Loucy (cell line): Measurements from ENCODE around the gene PURA.
A peak's percentile ranks its signal among the peaks of the same experiment; 100 is the strongest.

ENCODE experiments used
- H2AFZ ChIP-seq: fragments of 200-600 bp; sonication (generic); 2 replicates; pipeline ENCODE4 v1.6.0; 2016; ENCODE audit warnings: antibody characterized with exemption, mild to moderate bottlenecking, low read length, moderate library complexity
- H3F3A ChIP-seq: fragments of 200-600 bp; 2 replicates; pipeline ENCODE4 v1.6.0; 2016; ENCODE audit warnings: antibody characterized with exemption, low read depth, mild to moderate bottlenecking
- H3K27me3 ChIP-seq: fragments of 200-600 bp; sonication (generic); 2 replicates; pipeline ENCODE4 v1.6.1; 2014; ENCODE audit warnings: low read length, mild to moderate bottlenecking; ENCODE audit not compliant: insufficient read depth, poor library complexity, severe bottlenecking
- H3K36me3 ChIP-seq: fragments of 200-600 bp; sonication (generic); 2 replicates; pipeline ENCODE4 v1.6.1; 2016; ENCODE audit warnings: low read length; ENCODE audit not compliant: insufficient read depth
- H3K4me1 ChIP-seq: fragments of 200-600 bp; sonication (generic); 2 replicates; pipeline ENCODE4 v1.5.1; 2014; ENCODE audit warnings: low read length, mild to moderate bottlenecking; ENCODE audit not compliant: insufficient read depth, poor library complexity, severe bottlenecking
- H3K4me2 ChIP-seq: fragments of 200-600 bp; sonication (generic); 2 replicates; pipeline ENCODE4 v1.6.0; 2014; ENCODE audit warnings: antibody characterized with exemption, low read length, low read depth, mild to moderate bottlenecking; ENCODE audit not compliant: poor library complexity, severe bottlenecking
- H3K4me3 ChIP-seq: fragments of 200-600 bp; sonication (generic); 2 replicates; pipeline ENCODE4 v1.5.1; 2014; ENCODE audit warnings: low read length, mild to moderate bottlenecking, mixed read lengths; ENCODE audit not compliant: poor library complexity, severe bottlenecking
- H3K79me2 ChIP-seq: fragments of 200-600 bp; sonication (generic); 2 replicates; pipeline ENCODE4 v1.6.1; 2014; ENCODE audit warnings: low read length; ENCODE audit not compliant: insufficient read depth
- H3K9ac ChIP-seq: fragments of 200-600 bp; sonication (generic); 2 replicates; pipeline ENCODE4 v1.6.0; 2014; ENCODE audit warnings: mild to moderate bottlenecking, low read depth, low read length, moderate library complexity; ENCODE audit not compliant: poor library complexity, severe bottlenecking
- H3K9me2 ChIP-seq: fragments of 200-600 bp; sonication (generic); replicated peaks from 2 replicates; pipeline ENCODE4 v1.6.1; 2016; ENCODE audit warnings: low read depth, low read length, mixed read lengths
- H3K9me3 ChIP-seq: fragments of 200-600 bp; sonication (generic); 2 replicates; pipeline ENCODE4 v1.6.1; 2014; ENCODE audit warnings: mild to moderate bottlenecking, antibody characterized with exemption, low read length, low read depth; ENCODE audit not compliant: insufficient read depth
- H4K20me1 ChIP-seq: fragments of 200-600 bp; sonication (generic); 2 replicates; pipeline ENCODE4 v1.6.0; 2014; ENCODE audit warnings: antibody characterized with exemption, low read length, mild to moderate bottlenecking; ENCODE audit not compliant: insufficient read depth, poor library complexity, severe bottlenecking
- CTCF ChIP-seq: fragments of 200-600 bp; sonication (generic); conservative IDR thresholded peaks from 2 replicates; pipeline ENCODE4 v1.5.1; 2014; ENCODE audit warnings: mild to moderate bottlenecking, antibody characterized with exemption, low read length
- EZH2phosphoT487 ChIP-seq: fragments of 200-600 bp; IDR thresholded peaks from 2 replicates; pipeline ENCODE4 v1.6.1; 2018; ENCODE audit warnings: antibody characterized with exemption, mild to moderate bottlenecking, moderate library complexity, borderline replicate concordance

Gene PURA

GRCh38 chr5:140174014-140174413 lies 60.1 kb downstream of the PURA start:
- no peak overlapping the region for H2AFZ ChIP-seq
- no peaks in the 10 kb centered on the region for H3K27me3 ChIP-seq
- no peak overlapping the region for H3K4me3 ChIP-seq
- no peak overlapping the region for H3K9ac ChIP-seq
- H4K20me1 ChIP-seq: no peaks in the 10 kb centered on the region
- TF ChIP-seq CTCF: no peak
- TF ChIP-seq EZH2phosphoT487: no peak
- no peaks in the 10 kb centered on the region for H3K9me2 ChIP-seq
- no peaks in the 10 kb centered on the region for H3K36me3 ChIP-seq
- H3K9me3 ChIP-seq: no peaks in the 10 kb centered on the region
- H3F3A ChIP-seq: peaks cover 10% of the 10 kb centered on the region; the same call in 1 of the 2 replicates
- H3K4me2 ChIP-seq: peak overlapping the region; percentile 82
- peaks cover 18% of the 10 kb centered on the region for H3K4me1 ChIP-seq
- no peaks in the 10 kb centered on the region for H3K79me2 ChIP-seq

DNA sequence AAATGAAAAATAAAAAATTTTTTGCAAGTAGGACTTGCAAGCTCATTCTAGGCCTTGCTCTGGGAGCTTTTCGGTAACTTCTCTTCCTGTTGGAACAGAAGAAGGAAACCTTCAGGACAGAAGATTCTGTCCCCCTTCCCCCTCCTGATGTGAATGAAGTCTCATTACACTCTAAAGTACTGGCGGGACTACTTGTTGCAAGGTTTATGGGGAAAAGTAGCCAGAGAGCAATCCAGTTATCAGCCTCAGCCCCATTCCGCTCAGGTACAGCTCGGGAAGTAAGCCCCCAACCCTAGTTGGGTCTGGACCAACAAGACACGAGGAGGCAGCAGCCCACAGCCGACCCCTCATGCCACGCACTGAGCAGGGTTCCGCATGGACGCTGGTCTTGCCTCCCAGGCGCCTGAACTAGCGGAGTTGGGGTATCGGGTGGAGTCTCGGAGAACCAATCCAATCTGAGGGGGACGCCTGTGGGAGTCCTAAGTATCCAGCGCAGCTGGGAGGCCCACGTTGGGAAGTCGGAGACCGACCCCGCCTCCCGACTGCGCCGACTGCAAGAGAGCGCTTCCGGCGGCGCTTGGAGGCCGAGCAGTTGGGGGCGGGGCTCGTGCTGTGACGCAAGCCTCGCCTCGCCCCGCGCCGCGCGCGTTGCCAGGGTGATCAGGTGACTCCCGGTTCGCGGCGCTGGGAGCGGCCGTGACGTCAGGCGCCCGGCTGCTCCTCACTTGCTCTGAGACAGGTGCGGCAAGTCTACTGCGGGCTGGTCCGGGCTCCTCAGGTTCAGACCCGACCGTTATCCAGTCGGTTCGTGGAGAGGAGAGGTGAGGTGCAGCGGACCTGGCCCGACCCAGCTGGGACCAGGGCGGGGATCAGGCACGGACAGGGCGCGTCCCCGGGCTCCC lies 60.8 kb downstream of the PURA start, which contains the start of gene CYSTM1:
Gene CYSTM1, plus strand, starts transcription at position 724 of the 902 bp plus-strand sequence. CDS start 19,278 bp downstream, outside the sequence.
- no peaks in the 10 kb centered on the region for H3K79me2 ChIP-seq
- H2AFZ ChIP-seq: peak within 1 kb of the TSS; percentile 98
- H3K27me3 ChIP-seq: no peaks in the 10 kb centered on the region
- no peaks in the 10 kb centered on the region for H3K9me2 ChIP-seq
- peaks cover 10% of the 10 kb centered on the region; the same call in 1 of the 2 replicates for H3F3A ChIP-seq
- H3K4me2 ChIP-seq: peak within 1 kb of the TSS; percentile 82
- no peaks in the 10 kb centered on the region for H3K36me3 ChIP-seq
- no peaks in the 10 kb centered on the region for H4K20me1 ChIP-seq
- H3K4me3 ChIP-seq: peak within 1 kb of the TSS; percentile 83
- TF ChIP-seq CTCF (no peak), EZH2phosphoT487 (no peak)
- H3K9me3 ChIP-seq: no peaks in the 10 kb centered on the region
- peaks cover 11% of the 10 kb centered on the region for H3K4me1 ChIP-seq
- H3K9ac ChIP-seq: peak within 1 kb of the TSS; percentile 72
